SU-DHL-6 (cell line): ENCODE measurements around the gene TM4SF1.

Experiments
- H2AFZ ChIP-seq: fragments of 200-600 bp; sonication (generic); 2 replicates; pipeline ENCODE4 v1.6.1; 2014; ENCODE audit warnings: low read depth, mild to moderate bottlenecking, moderate library complexity, mixed read lengths, antibody characterized with exemption, low read length; ENCODE audit not compliant: severe bottlenecking
- H3F3A ChIP-seq: fragments of 200-600 bp; shearing (Covaris generic); 2 replicates; pipeline ENCODE4 v1.6.0; 2016; ENCODE audit warnings: antibody characterized with exemption, mild to moderate bottlenecking; ENCODE audit not compliant: insufficient read depth
- H3K27ac ChIP-seq: fragments of 200-600 bp; sonication (generic); 2 replicates; pipeline ENCODE4 v1.5.1; 2016; ENCODE audit warnings: low read depth, mild to moderate bottlenecking, low read length, moderate library complexity, mixed read lengths
- H3K27me3 ChIP-seq: fragments of 200-600 bp; sonication (generic), shearing (Covaris generic); 2 replicates; pipeline ENCODE4 v1.6.0; 2014; ENCODE audit warnings: mild to moderate bottlenecking, low read length
- H3K36me3 ChIP-seq: fragments of 200-600 bp; sonication (generic); 2 replicates; pipeline ENCODE4 v1.6.1; 2014; ENCODE audit warnings: mild to moderate bottlenecking, low read length, mixed read lengths
- H3K4me2 ChIP-seq: fragments of 300-600, 200-600 bp; shearing (Covaris generic), sonication (generic); 2 replicates; pipeline ENCODE4 v1.6.0; 2014; ENCODE audit warnings: low read length, low read depth, mild to moderate bottlenecking; ENCODE audit not compliant: poor library complexity, severe bottlenecking
- H3K4me3 ChIP-seq: fragments of 200-600 bp; sonication (generic); 2 replicates; pipeline ENCODE4 v1.5.1; 2014; ENCODE audit warnings: antibody characterized with exemption, low read length, mild to moderate bottlenecking, mixed read lengths; ENCODE audit not compliant: insufficient read depth, poor library complexity, severe bottlenecking
- H3K79me2 ChIP-seq: fragments of 200-600 bp; sonication (generic); 2 replicates; pipeline ENCODE4 v1.6.1; 2014; ENCODE audit warnings: mild to moderate bottlenecking, low read length, moderate library complexity; ENCODE audit not compliant: insufficient read depth
- H3K9ac ChIP-seq: fragments of 200-600 bp; sonication (generic); 2 replicates; pipeline ENCODE4 v1.7.0; 2014; ENCODE audit warnings: mild to moderate bottlenecking, low read length
- H3K9me2 ChIP-seq: fragments of 200-600 bp; sonication (generic); replicated peaks from 2 replicates; pipeline ENCODE4 v1.6.1; 2014; ENCODE audit warnings: low read length; ENCODE audit not compliant: insufficient read depth
- H3K9me3 ChIP-seq: fragments of 200-600 bp; sonication (generic); 2 replicates; pipeline ENCODE4 v1.6.1; 2014; ENCODE audit warnings: low read length, mixed read lengths; ENCODE audit not compliant: insufficient read depth
- H4K20me1 ChIP-seq: fragments of 200-600 bp; sonication (generic); 2 replicates; pipeline ENCODE4 v1.6.1; 2014; ENCODE audit warnings: low read depth, mild to moderate bottlenecking, antibody characterized with exemption, low read length, moderate library complexity, mixed read lengths
- EZH2phosphoT487 ChIP-seq: fragments of 200-600 bp; sonication (generic), shearing (Covaris generic); conservative IDR thresholded peaks from 2 replicates; pipeline ENCODE4 v1.6.1; 2018; ENCODE audit warnings: mild to moderate bottlenecking, antibody characterized with exemption, low read length, moderate library complexity, mixed read lengths
- TF ChIP-seq, protein P1 (sequence below): fragments of 200-600 bp; sonication (generic); IDR thresholded peaks from one replicate; pipeline ENCODE4 v1.5.1; 2017; ENCODE audit warnings: antibody characterized with exemption, mild to moderate bottlenecking, low read length, moderate library complexity; ENCODE audit not compliant: insufficient read depth, poor library complexity, severe bottlenecking

Gene TM4SF1

DNA sequence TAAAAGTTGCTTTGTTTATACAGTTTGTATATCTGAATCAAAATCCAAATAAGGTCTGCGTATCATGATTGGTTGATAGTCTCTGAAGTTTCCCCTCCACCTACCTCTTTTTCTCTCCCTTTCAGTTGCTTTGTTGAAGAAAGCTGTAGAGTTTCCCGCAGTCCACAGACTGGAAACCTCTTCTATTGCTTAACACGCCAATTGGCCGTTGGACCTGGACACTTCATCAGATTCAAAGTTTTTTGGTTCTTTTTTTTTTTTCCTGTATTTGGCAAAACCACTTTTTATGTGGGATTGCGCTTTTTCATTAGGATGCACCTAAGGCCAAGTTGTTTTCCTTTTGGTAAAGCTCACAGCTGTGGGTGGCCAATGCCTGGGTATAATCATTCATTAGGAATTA is 14.5 kb upstream of the TM4SF1 start:
- H3F3A ChIP-seq = no peaks in the 10 kb centered on the region
- no peaks in the 10 kb centered on the region for H3K79me2 ChIP-seq
- no peak overlapping the region for H3K27ac ChIP-seq

DNA sequence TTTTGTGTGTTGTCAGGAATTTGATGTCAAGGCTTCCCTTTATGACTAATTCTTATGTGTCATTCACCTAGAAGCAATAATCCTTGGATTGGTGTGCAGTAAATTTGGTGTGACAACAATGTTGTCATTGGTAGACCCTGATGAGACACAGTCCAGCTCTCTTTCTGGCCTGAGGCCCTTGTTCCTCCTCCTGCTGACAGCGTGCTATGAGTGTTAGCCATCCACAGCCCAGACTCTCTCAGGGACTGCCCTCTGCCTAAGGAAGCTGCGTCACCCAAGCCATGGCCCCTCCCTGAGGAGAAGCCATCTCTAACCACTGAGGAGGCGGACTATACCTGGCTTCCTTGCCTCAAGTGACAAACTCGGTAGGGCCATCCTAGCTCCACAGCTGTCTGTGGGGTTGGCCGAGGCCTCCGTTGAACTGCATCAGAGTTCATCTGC is 13.3 kb upstream of the TM4SF1 start:
- H3K27me3 ChIP-seq = no peaks in the 10 kb centered on the region
- H3K27ac ChIP-seq = no peak overlapping the region
- no peak overlapping the region for H2AFZ ChIP-seq
- TF ChIP-seq, protein P1, sequence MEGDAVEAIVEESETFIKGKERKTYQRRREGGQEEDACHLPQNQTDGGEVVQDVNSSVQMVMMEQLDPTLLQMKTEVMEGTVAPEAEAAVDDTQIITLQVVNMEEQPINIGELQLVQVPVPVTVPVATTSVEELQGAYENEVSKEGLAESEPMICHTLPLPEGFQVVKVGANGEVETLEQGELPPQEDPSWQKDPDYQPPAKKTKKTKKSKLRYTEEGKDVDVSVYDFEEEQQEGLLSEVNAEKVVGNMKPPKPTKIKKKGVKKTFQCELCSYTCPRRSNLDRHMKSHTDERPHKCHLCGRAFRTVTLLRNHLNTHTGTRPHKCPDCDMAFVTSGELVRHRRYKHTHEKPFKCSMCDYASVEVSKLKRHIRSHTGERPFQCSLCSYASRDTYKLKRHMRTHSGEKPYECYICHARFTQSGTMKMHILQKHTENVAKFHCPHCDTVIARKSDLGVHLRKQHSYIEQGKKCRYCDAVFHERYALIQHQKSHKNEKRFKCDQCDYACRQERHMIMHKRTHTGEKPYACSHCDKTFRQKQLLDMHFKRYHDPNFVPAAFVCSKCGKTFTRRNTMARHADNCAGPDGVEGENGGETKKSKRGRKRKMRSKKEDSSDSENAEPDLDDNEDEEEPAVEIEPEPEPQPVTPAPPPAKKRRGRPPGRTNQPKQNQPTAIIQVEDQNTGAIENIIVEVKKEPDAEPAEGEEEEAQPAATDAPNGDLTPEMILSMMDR = no peak
- TF ChIP-seq EZH2phosphoT487 = no peak
- H3F3A ChIP-seq = no peaks in the 10 kb centered on the region
- no peak overlapping the region for H3K4me2 ChIP-seq
- no peaks in the 10 kb centered on the region for H3K36me3 ChIP-seq
- H3K79me2 ChIP-seq = no peaks in the 10 kb centered on the region
- H3K9me2 ChIP-seq = no peaks in the 10 kb centered on the region
- no peak overlapping the region for H3K9ac ChIP-seq
- no peak overlapping the region for H3K4me3 ChIP-seq
- no peaks in the 10 kb centered on the region for H4K20me1 ChIP-seq
- no peaks in the 10 kb centered on the region for H3K9me3 ChIP-seq

More for the DNA sequence above, 14.5 kb upstream of the TM4SF1 start:
- Histone ChIP-seq H3K9ac (no peak overlapping the region), H3K4me3 (no peak overlapping the region), H2AFZ (no peak overlapping the region), H3K36me3 (no peaks in the 10 kb centered on the region), H4K20me1 (no peaks in the 10 kb centered on the region), H3K4me2 (no peak overlapping the region), H3K27me3 (no peaks in the 10 kb centered on the region), H3K9me2 (no peaks in the 10 kb centered on the region), H3K9me3 (no peaks in the 10 kb centered on the region)
- TF ChIP-seq EZH2phosphoT487 = no peak
- TF ChIP-seq, protein P1 = no peak

DNA sequence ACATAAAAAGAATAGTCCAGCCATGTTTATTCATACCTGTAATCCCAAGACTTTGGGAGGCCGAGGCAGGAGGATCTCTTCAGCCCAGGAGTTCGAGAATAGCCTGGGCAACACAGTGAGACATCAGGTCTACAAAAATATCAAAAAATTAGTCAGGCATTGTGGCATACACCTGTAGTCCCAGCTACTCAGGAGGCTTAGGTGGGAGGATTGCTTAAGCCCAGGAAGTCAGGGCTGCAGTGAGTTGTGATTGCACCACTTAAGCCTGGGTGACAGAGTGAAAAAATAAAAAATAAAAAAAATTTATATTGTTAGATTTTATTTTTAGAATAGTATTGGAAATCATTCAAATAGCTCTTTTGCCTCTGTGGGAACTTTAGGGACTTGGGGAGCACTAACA is 12.8 kb upstream of the TM4SF1 start:
- no peak overlapping the region for H3K4me2 ChIP-seq
- H3K9me3 ChIP-seq = no peaks in the 10 kb centered on the region
- H3K27ac ChIP-seq = no peak overlapping the region
- no peaks in the 10 kb centered on the region for H3K79me2 ChIP-seq
- no peak overlapping the region for H2AFZ ChIP-seq
- no peak overlapping the region for H3K9ac ChIP-seq
- H3K36me3 ChIP-seq = no peaks in the 10 kb centered on the region
- no peaks in the 10 kb centered on the region for H3F3A ChIP-seq
- no peak overlapping the region for H3K4me3 ChIP-seq
- no peaks in the 10 kb centered on the region for H3K27me3 ChIP-seq
- TF ChIP-seq EZH2phosphoT487 = no peak
- TF ChIP-seq, protein P1 = no peak
- no peaks in the 10 kb centered on the region for H4K20me1 ChIP-seq
- no peaks in the 10 kb centered on the region for H3K9me2 ChIP-seq
